Activated CD8-positive, alpha-beta T cell treated with anti-CD3 and anti-CD28 coated beads for 36 hours (primary cell): Measurements from ENCODE around the gene ASB2. TPM values are rescaled to one million over a fixed set of nuclear protein-coding genes. Genes with fewer than 3 reads are reported as not detected.

Experiments
- ATAC-seq: fragments of 200-7000 bp; cut with Tn5 transposase; one replicate; pipeline ENCODE4 v1.10.0; 2021; ENCODE audit warnings: mild to moderate bottlenecking, moderate library complexity
- CTCF ChIA-PET: fragments of 350-600 bp; sonication (Branson Sonifier 250); formaldehyde crosslinking; loops from one replicate; lab custom pipeline; 2021; ENCODE audit warnings: antibody characterized with exemption; lab: Charles Lee
- POLR2A ChIA-PET: fragments of 350-600 bp; sonication (Branson Sonifier 250); formaldehyde crosslinking; loops from one replicate; lab custom pipeline; 2021; ENCODE audit warnings: antibody characterized with exemption; lab: Charles Lee
- DNase-seq: peaks from one replicate; pipeline ENCODE4 v3.0.0-alpha.2; 2020
- H3K27ac Mint-ChIP-seq: one replicate; pipeline ENCODE4 v1.8.0; 2021; ENCODE audit warnings: mild to moderate bottlenecking, mixed read lengths
- H3K27me3 Mint-ChIP-seq: one replicate; pipeline ENCODE4 v1.8.0; 2021; ENCODE audit warnings: mixed read lengths
- H3K36me3 Mint-ChIP-seq: one replicate; pipeline ENCODE4 v1.8.0; 2021; ENCODE audit warnings: low read depth, mixed read lengths
- H3K4me1 Mint-ChIP-seq: one replicate; pipeline ENCODE4 v1.8.0; 2021; ENCODE audit warnings: low read depth, mixed read lengths
- H3K4me3 Mint-ChIP-seq: one replicate; pipeline ENCODE4 v1.8.0; 2021; ENCODE audit warnings: mild to moderate bottlenecking, moderate library complexity, mixed read lengths
- H3K9me3 Mint-ChIP-seq: one replicate; pipeline ENCODE4 v1.8.0; 2021; ENCODE audit warnings: mixed read lengths
- intact Hi-C: fragments of 100-400 bp; cut with micrococcal nuclease; formaldehyde crosslinking; loops from one replicate; pipeline ENCODE4 v1.10.0; 2022
- total RNA-seq, 2 experiments: library from RNA; stranded (reverse); gene quantifications; one replicate each; pipeline ENCODE4 v1.2.3, GENCODE V29; 2021
- TF ChIP-seq, protein P1 (sequence below): fragments of 200-600 bp; IDR thresholded peaks from one replicate; pipeline ENCODE4 v1.8.0; 2022; ENCODE audit warnings: antibody characterized with exemption, mild to moderate bottlenecking

Gene ASB2
- total RNA-seq, 2 experiments from 2014 or later: 11.7 to 12.7 TPM

DNA sequence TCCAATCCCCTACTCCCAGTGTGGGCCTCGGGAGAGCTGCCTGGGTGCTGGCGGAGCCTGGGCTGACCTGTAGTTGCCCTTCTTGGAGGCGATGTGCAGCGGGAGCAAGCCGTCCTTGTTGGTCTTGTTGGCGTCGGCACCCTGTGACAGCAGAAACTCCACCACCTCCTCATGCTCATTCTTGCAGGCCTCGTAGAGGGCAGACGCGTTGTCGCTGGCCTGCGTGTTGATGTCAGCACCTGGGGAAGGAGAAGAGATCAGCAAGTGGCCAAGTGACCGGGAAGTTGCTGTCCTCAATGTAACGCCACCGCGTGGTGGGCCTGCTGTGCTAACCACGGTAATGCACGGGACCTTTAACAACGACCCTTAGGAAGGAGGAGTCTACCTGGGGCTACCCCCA lies 29.1 kb downstream of the ASB2 start:
- ATAC-seq: no peak
- POLR2A ChIA-PET: interaction anchor here (0.6 to 1.7 kb wide), 4 partner anchors 12 to 31 kb away, joined by 3 to 4 read pairs (median 3); no protein-coding TSS in a partner anchor
- CTCF ChIA-PET: interaction anchor here (1.0 to 1.9 kb wide), 4 partner anchors 12 to 189 kb away, joined by 3 to 12 read pairs (median 5); no protein-coding TSS in a partner anchor
- TF ChIP-seq, protein P1, sequence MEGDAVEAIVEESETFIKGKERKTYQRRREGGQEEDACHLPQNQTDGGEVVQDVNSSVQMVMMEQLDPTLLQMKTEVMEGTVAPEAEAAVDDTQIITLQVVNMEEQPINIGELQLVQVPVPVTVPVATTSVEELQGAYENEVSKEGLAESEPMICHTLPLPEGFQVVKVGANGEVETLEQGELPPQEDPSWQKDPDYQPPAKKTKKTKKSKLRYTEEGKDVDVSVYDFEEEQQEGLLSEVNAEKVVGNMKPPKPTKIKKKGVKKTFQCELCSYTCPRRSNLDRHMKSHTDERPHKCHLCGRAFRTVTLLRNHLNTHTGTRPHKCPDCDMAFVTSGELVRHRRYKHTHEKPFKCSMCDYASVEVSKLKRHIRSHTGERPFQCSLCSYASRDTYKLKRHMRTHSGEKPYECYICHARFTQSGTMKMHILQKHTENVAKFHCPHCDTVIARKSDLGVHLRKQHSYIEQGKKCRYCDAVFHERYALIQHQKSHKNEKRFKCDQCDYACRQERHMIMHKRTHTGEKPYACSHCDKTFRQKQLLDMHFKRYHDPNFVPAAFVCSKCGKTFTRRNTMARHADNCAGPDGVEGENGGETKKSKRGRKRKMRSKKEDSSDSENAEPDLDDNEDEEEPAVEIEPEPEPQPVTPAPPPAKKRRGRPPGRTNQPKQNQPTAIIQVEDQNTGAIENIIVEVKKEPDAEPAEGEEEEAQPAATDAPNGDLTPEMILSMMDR: no peak
- H3K27me3 Mint-ChIP-seq: no peaks in the 10 kb centered on the region
- intact Hi-C loops: no loop called here
- H3K4me3 Mint-ChIP-seq: no peak overlapping the region
- peaks cover 16% of the 10 kb centered on the region for H3K4me1 Mint-ChIP-seq
- no peak overlapping the region for H3K27ac Mint-ChIP-seq
- H3K36me3 Mint-ChIP-seq: no peaks in the 10 kb centered on the region
- no peaks in the 10 kb centered on the region for H3K9me3 Mint-ChIP-seq
- no peak for DNase-seq

DNA sequence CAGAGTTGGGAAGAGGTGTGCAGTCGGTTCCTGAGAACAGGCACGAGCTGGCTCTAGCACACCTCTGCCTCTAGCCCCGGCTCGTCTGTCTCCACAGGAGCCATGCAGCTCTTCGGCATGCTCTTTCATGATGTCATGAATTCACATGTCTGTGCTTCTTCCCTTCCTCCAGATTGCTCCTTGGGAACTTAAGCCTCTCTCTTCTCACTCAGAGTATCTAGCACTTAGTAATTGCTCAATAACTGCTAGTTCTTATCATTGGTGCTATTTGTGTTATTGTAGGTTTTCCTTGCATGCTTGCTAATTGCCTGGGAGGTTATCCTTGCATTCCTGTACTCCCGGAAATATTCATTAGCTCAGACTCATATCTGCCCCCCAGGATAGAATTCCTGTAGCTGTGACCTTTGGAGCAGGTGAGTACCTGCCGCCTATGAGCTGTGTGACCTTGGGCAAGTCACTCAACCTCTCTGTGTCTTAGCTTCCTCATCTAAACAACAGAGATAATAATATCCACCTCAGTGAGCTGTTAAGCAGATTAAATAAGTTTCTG lies 29.8 kb downstream of the ASB2 start:
- intact Hi-C loops: no loop called here
- ATAC-seq (no peak), DNase-seq (no peak)
- H3K36me3 Mint-ChIP-seq: no peaks in the 10 kb centered on the region
- H3K4me3 Mint-ChIP-seq: no peak overlapping the region
- TF ChIP-seq, protein P1: no peak
- no peak overlapping the region for H3K27ac Mint-ChIP-seq
- no peaks in the 10 kb centered on the region for H3K27me3 Mint-ChIP-seq
- POLR2A ChIA-PET: interaction anchor here (0.8 to 1.7 kb wide), 5 partner anchors 10 to 90 kb away, joined by 3 to 4 read pairs (median 3); no protein-coding TSS in a partner anchor
- H3K9me3 Mint-ChIP-seq: no peaks in the 10 kb centered on the region
- CTCF ChIA-PET: interaction anchor here (0.9 to 1.9 kb wide), 6 partner anchors 11 to 190 kb away, joined by 3 to 12 read pairs (median 4); no protein-coding TSS in a partner anchor
- peaks cover 11% of the 10 kb centered on the region for H3K4me1 Mint-ChIP-seq

DNA sequence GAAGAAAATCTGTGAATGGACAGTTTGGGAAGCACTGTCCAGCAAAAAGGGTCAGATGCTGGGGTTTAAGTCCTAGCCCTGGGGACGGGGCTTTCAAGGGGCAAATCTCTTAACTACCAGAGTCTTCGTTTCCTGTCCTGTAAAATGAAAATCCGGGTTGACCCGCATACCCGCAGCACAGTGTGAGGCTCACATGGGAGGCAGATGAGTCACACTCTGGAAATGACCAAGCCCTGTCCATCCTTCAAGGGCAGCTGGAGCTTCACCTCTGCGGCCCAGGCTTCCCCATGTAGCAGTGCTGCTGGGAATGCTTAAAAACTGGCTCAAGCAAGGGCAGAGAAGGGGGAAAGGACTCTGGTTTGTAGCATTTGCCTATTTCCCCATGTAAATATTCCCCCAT lies 30.3 kb downstream of the ASB2 start:
- ChIA-PET POLR2A (interaction anchor here (0.8 to 1.7 kb wide), 4 partner anchors 9 to 90 kb away, joined by 3 to 4 read pairs (median 3); no protein-coding TSS in a partner anchor), CTCF (interaction anchor here (0.9 to 11.8 kb wide), 6 partner anchors 11 to 191 kb away, joined by 3 to 437 read pairs (median 6); partner anchors contain the start of gene CCDC197)
- ATAC-seq (no peak), DNase-seq (no peak)
- Mint-ChIP-seq H3K4me1 (peaks cover 5% of the 10 kb centered on the region), H3K27ac (no peak overlapping the region), H3K9me3 (no peaks in the 10 kb centered on the region), H3K4me3 (no peak overlapping the region), H3K27me3 (no peaks in the 10 kb centered on the region), H3K36me3 (no peaks in the 10 kb centered on the region)
- intact Hi-C loops: no loop called here
- TF ChIP-seq, protein P1: no peak

DNA sequence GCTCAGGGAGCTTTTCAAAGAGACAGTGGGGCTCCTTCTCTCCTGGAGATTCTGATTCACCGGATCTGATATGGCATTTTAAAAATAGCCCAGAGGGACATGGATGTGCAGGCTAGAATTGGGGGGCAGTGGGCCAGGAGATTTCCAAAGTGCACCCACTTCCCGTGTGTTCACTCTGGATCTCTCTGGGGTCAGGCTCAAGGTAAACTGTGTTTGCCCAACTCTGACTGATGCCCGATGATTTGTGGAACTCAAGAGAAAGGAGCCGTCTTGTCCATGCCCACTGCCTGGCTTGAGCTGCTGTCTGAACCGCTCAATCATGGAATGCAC lies 31.3 kb downstream of the ASB2 start:
- no peaks in the 10 kb centered on the region for H3K9me3 Mint-ChIP-seq
- CTCF ChIA-PET: interaction anchor here (1.0 to 11.8 kb wide), 3 partner anchors 9 to 187 kb away, joined by 3 to 437 read pairs (median 5); partner anchors contain the start of gene CCDC197
- H3K27me3 Mint-ChIP-seq: no peaks in the 10 kb centered on the region
- no peak overlapping the region for H3K4me3 Mint-ChIP-seq
- TF ChIP-seq, protein P1: no peak
- POLR2A ChIA-PET: interaction anchor here (1.0 kb wide), 1 partner anchor 15 kb away, joined by 3 read pairs; no protein-coding TSS in a partner anchor
- H3K27ac Mint-ChIP-seq: no peak overlapping the region
- no peak for ATAC-seq
- no peak for DNase-seq
- intact Hi-C loops: no loop called here
- H3K4me1 Mint-ChIP-seq: peaks cover 8% of the 10 kb centered on the region
- peaks cover 4% of the 10 kb centered on the region for H3K36me3 Mint-ChIP-seq
